Progenitor cell of endocrine pancreas (in vitro differentiated cells): ENCODE measurements around the gene NCAM2. TPM values are rescaled to one million over a fixed set of nuclear protein-coding genes. Genes with fewer than 3 reads are reported as not detected.

Experiments used
- DNase-seq: peaks from one replicate; pipeline ENCODE4 v3.0.0; 2021; ENCODE audit warnings: low spot score; ENCODE audit not compliant: unreplicated experiment
- H3K27ac Mint-ChIP-seq: 2 replicates; pipeline ENCODE4 v1.8.0; 2021; ENCODE audit warnings: mild to moderate bottlenecking, moderate library complexity, mixed read lengths
- H3K27me3 Mint-ChIP-seq: 2 replicates; pipeline ENCODE4 v1.8.0; 2021; ENCODE audit warnings: mixed read lengths
- H3K36me3 Mint-ChIP-seq: 2 replicates; pipeline ENCODE4 v1.8.0; 2022; ENCODE audit warnings: mixed read lengths; ENCODE audit not compliant: insufficient read depth
- H3K4me1 Mint-ChIP-seq: 2 replicates; pipeline ENCODE4 v1.8.0; 2021; ENCODE audit warnings: low read depth, mixed read lengths
- H3K4me3 Mint-ChIP-seq: 2 replicates; pipeline ENCODE4 v1.8.0; 2021; ENCODE audit warnings: low read depth, mild to moderate bottlenecking, moderate library complexity, mixed read lengths
- H3K9me3 Mint-ChIP-seq: 2 replicates; pipeline ENCODE4 v1.8.0; 2021; ENCODE audit warnings: low read depth, mixed read lengths
- CTCF ChIP-seq: fragments of 200-600 bp; sonication (generic); IDR thresholded peaks from one replicate; pipeline ENCODE4 v1.5.0; 2021; ENCODE audit warnings: antibody characterized with exemption, mild to moderate bottlenecking; ENCODE audit not compliant: unreplicated experiment
- total RNA-seq: library from RNA; stranded (reverse); gene quantifications from 2 replicates; pipeline ENCODE4 v1.2.1, GENCODE V29; 2021

NCAM2 gene
- total RNA-seq, 1 donor from 2014 or later, result 0.60 TPM

GRCh38 chr21:21247424-21247823 lies 249.2 kb downstream of the NCAM2 start:
- H3K4me1 Mint-ChIP-seq, result no peaks in the 10 kb centered on the region
- no peaks in the 10 kb centered on the region for H3K9me3 Mint-ChIP-seq
- no peak overlapping the region for H3K4me3 Mint-ChIP-seq
- no peaks in the 10 kb centered on the region for H3K27me3 Mint-ChIP-seq
- no peak for DNase-seq
- H3K36me3 Mint-ChIP-seq, result no peaks in the 10 kb centered on the region
- TF ChIP-seq CTCF, result no peak
- no peak overlapping the region for H3K27ac Mint-ChIP-seq

GRCh38 chr21:21262048-21262447 lies 263.8 kb downstream of the NCAM2 start:
- TF ChIP-seq CTCF, result no peak
- Mint-ChIP-seq H3K4me3 (no peak overlapping the region), H3K4me1 (no peaks in the 10 kb centered on the region), H3K36me3 (no peaks in the 10 kb centered on the region), H3K9me3 (peaks cover 4% of the 10 kb centered on the region), H3K27ac (no peak overlapping the region), H3K27me3 (no peaks in the 10 kb centered on the region)
- no peak for DNase-seq

- H3K27ac Mint-ChIP-seq, result no peak overlapping the region
Observed at GRCh38 chr21:21268061-21268471, 269.9 kb downstream of the NCAM2 start.

GRCh38 chr21:21268885-21269284 lies 270.7 kb downstream of the NCAM2 start:
- Mint-ChIP-seq H3K36me3 (no peaks in the 10 kb centered on the region), H3K27me3 (no peaks in the 10 kb centered on the region), H3K27ac (no peak overlapping the region), H3K9me3 (no peaks in the 10 kb centered on the region), H3K4me1 (no peaks in the 10 kb centered on the region), H3K4me3 (no peak overlapping the region)
- DNase-seq, result no peak
- no peak for TF ChIP-seq CTCF

More at GRCh38 chr21:21268061-21268471, 269.9 kb downstream of the NCAM2 start:
- Mint-ChIP-seq H3K27me3 (no peaks in the 10 kb centered on the region), H3K36me3 (no peaks in the 10 kb centered on the region), H3K4me1 (no peaks in the 10 kb centered on the region), H3K9me3 (no peaks in the 10 kb centered on the region), H3K4me3 (no peak overlapping the region)
- TF ChIP-seq CTCF, result no peak
- no peak for DNase-seq

- no peak for DNase-seq
- no peak overlapping the region for H3K27ac Mint-ChIP-seq
- H3K27me3 Mint-ChIP-seq, result no peaks in the 10 kb centered on the region
Observed at GRCh38 chr21:21279193-21279901, 281.1 kb downstream of the NCAM2 start.

More at GRCh38 chr21:21279193-21279901, 281.1 kb downstream of the NCAM2 start:
- Mint-ChIP-seq H3K4me3 (no peak overlapping the region), H3K9me3 (no peaks in the 10 kb centered on the region), H3K36me3 (no peaks in the 10 kb centered on the region), H3K4me1 (no peaks in the 10 kb centered on the region)
- TF ChIP-seq CTCF, result no peak
